ENCODE data around the gene DTX3.
"Not testable (repeated sequence)": the region's sequence is repeated elsewhere in the genome, so short reads cannot be mapped to it uniquely, and the experiment has no call there.

Gene DTX3

GRCh38 chr12:57605811-57606311, 1.2 kb downstream of the DTX3 start:
- in situ Hi-C loops (cut with HindIII; ENCODE audit: low sequenced_read_pairs): no loop called here

GRCh38 chr12:57606399-57606798, 1.8 kb downstream of the DTX3 start:
- in situ Hi-C loops (cut with HindIII; ENCODE audit: low sequenced_read_pairs): no loop called here

GRCh38 chr12:57606821-57607220, 2.2 kb downstream of the DTX3 start:
- in situ Hi-C loops (cut with HindIII; ENCODE audit: low sequenced_read_pairs): no loop called here

GRCh38 chr12:57607958-57608663, 3.5 kb downstream of the DTX3 start:
- in situ Hi-C loops (cut with HindIII; ENCODE audit: low sequenced_read_pairs): no loop called here

- in situ Hi-C loops (cut with HindIII; ENCODE audit: low sequenced_read_pairs): no loop called here
Observed at GRCh38 chr12:57609101-57609780, 4.6 kb downstream of the DTX3 start.

- in situ Hi-C loops (cut with HindIII; ENCODE audit: low sequenced_read_pairs): no loop called here
Observed at GRCh38 chr12:57609781-57610553, 5.3 kb downstream of the DTX3 start.

GRCh38 chr12:57610554-57611107, 6.0 kb downstream of the DTX3 start:
- in situ Hi-C loops (cut with HindIII; ENCODE audit: low sequenced_read_pairs): no loop called here

- in situ Hi-C loops (cut with HindIII; ENCODE audit: low sequenced_read_pairs): no loop called here
Observed at GRCh38 chr12:57611108-57611826, 6.6 kb downstream of the DTX3 start, which contains the start of gene ARHGEF25. ARHGEF25 (plus strand) TSS chr12:57611435; CDS start chr12:57611895, 460 bp downstream.

GRCh38 chr12:57611827-57612710, 7.4 kb downstream of the DTX3 start:
- in situ Hi-C loops (cut with HindIII; ENCODE audit: low sequenced_read_pairs): no loop called here

GRCh38 chr12:57612711-57613426, 8.2 kb downstream of the DTX3 start:
- in situ Hi-C loops (cut with HindIII; ENCODE audit: low sequenced_read_pairs): no loop called here

- in situ Hi-C loops (cut with HindIII; ENCODE audit: low sequenced_read_pairs): no loop called here
Observed at GRCh38 chr12:57613427-57614109, 8.9 kb downstream of the DTX3 start.

- in situ Hi-C loops (cut with HindIII; ENCODE audit: low sequenced_read_pairs): no loop called here
Observed at GRCh38 chr12:57614178-57614947, 9.7 kb downstream of the DTX3 start.

GRCh38 chr12:57614948-57615500, 10.4 kb downstream of the DTX3 start:
- in situ Hi-C loops (cut with HindIII; ENCODE audit: low sequenced_read_pairs): no loop called here

- in situ Hi-C loops (cut with HindIII; ENCODE audit: low sequenced_read_pairs): no loop called here
Observed at GRCh38 chr12:57615637-57616036, 11.0 kb downstream of the DTX3 start.

GRCh38 chr12:57616383-57617101, 11.9 kb downstream of the DTX3 start:
- in situ Hi-C loops (cut with HindIII; ENCODE audit: low sequenced_read_pairs): no loop called here

- in situ Hi-C loops (cut with HindIII; ENCODE audit: low sequenced_read_pairs): no loop called here
Observed at GRCh38 chr12:57617942-57618341, 13.3 kb downstream of the DTX3 start.

GRCh38 chr12:57618431-57618830, 13.8 kb downstream of the DTX3 start:
- in situ Hi-C loops (cut with HindIII; ENCODE audit: low sequenced_read_pairs): not testable (repeated sequence)

Data from endothelial cell of hepatic sinusoid (primary cell).